Fibroblast of pulmonary artery (primary cell): Measurements from ENCODE around the gene ACBD7.
A peak's percentile ranks its signal among the peaks of the same experiment; 100 is the strongest.

Experiments used
- DNase-seq: peaks from one replicate; pipeline ENCODE4 v3.0.0-alpha.2; 2010; ENCODE audit warnings: low read depth
- H3K4me3 ChIP-seq: replicated peaks from 2 replicates; pipeline ENCODE4 v1.5.1; 2011; ENCODE audit warnings: low read depth, mild to moderate bottlenecking, control low read depth, low read length, moderate library complexity
- CTCF ChIP-seq: IDR thresholded peaks from 2 replicates; pipeline ENCODE4 v1.5.1; 2011; ENCODE audit warnings: mild to moderate bottlenecking, control low read depth, low read length, inconsistent platforms; ENCODE audit errors: missing control alignments

The ACBD7 gene

GRCh38 chr10:15088428-15089261, at the start of gene ACBD7:
Gene ACBD7 (minus strand): TSS chr10:15088776. CDS start chr10:15088728, 48 bp downstream.
- TF ChIP-seq CTCF: no peak
- H3K4me3 ChIP-seq: peak within 1 kb of the TSS; percentile 60
- peak; percentile 76 for DNase-seq

- peak; percentile 51 for DNase-seq
- H3K4me3 ChIP-seq: no peak overlapping the region
- TF ChIP-seq CTCF: no peak
Observed at GRCh38 chr10:15137636-15138035, 49.1 kb upstream of the ACBD7 start.

- peak; percentile 44 for DNase-seq
- H3K4me3 ChIP-seq: no peak overlapping the region
- no peak for TF ChIP-seq CTCF
Observed at GRCh38 chr10:15137036-15137359, 48.4 kb upstream of the ACBD7 start.

GRCh38 chr10:15136129-15137035, 47.8 kb upstream of the ACBD7 start:
- DNase-seq: no peak
- no peak for TF ChIP-seq CTCF
- H3K4me3 ChIP-seq: no peak overlapping the region

GRCh38 chr10:15131330-15131729, 42.8 kb upstream of the ACBD7 start:
- TF ChIP-seq CTCF: no peak
- DNase-seq: no peak
- no peak overlapping the region for H3K4me3 ChIP-seq

- no peak for DNase-seq
- TF ChIP-seq CTCF: no peak
- H3K4me3 ChIP-seq: no peak overlapping the region
Observed at GRCh38 chr10:15124908-15125307, 36.3 kb upstream of the ACBD7 start.
